AG09309 (cell line): Measurements from ENCODE around the gene ZBTB2.

Experiments used
- DNase-seq: peaks from one replicate; pipeline ENCODE4 v3.0.0-alpha.2; 2010; ENCODE audit warnings: low read depth
- H3K4me3 ChIP-seq: 2 replicates; pipeline ENCODE4 v1.5.1; 2011; ENCODE audit warnings: mild to moderate bottlenecking, low read depth, low read length, moderate library complexity; ENCODE audit not compliant: control insufficient read depth
- CTCF ChIP-seq: IDR thresholded peaks from 2 replicates; pipeline ENCODE4 v1.5.1; 2011; ENCODE audit warnings: mild to moderate bottlenecking, low read depth, low read length, inconsistent platforms; ENCODE audit not compliant: insufficient read depth, control insufficient read depth; ENCODE audit errors: missing control alignments

The ZBTB2 gene

GRCh38 chr6:151390851-151391470 lies 398 bp downstream of the ZBTB2 start:
- TF ChIP-seq CTCF: no peak
- peak overlapping the region; percentile 74 for H3K4me3 ChIP-seq
- DNase-seq: no peak

- TF ChIP-seq CTCF: no peak
- H3K4me3 ChIP-seq: peak overlapping the region; percentile 74
- DNase-seq: peak; percentile 94
Observed at GRCh38 chr6:151390276-151390850, 996 bp downstream of the ZBTB2 start.

GRCh38 chr6:151389618-151390275 lies 1.6 kb downstream of the ZBTB2 start:
- TF ChIP-seq CTCF: no peak
- DNase-seq: peak; percentile 48

GRCh38 chr6:151388997-151389617 lies 2.3 kb downstream of the ZBTB2 start:
- H3K4me3 ChIP-seq: peak overlapping the region; percentile 58
- no peak for TF ChIP-seq CTCF
- DNase-seq: no peak

More at GRCh38 chr6:151389618-151390275, 1.6 kb downstream of the ZBTB2 start:
- peak overlapping the region; percentile 58 for H3K4me3 ChIP-seq

GRCh38 chr6:151388236-151388635 lies 3.1 kb downstream of the ZBTB2 start:
- no peak overlapping the region for H3K4me3 ChIP-seq

More at GRCh38 chr6:151388236-151388635, 3.1 kb downstream of the ZBTB2 start:
- no peak for TF ChIP-seq CTCF
- DNase-seq: no peak
